Astrocyte of the spinal cord (primary cell): ENCODE results near the gene MFAP2.

Source experiments
- DNase-seq: peaks from one replicate; pipeline ENCODE4 v3.0.0; 2011; ENCODE audit warnings: low read depth, low spot score
- H3K4me3 ChIP-seq: 2 replicates; pipeline ENCODE4 v1.5.1; 2011; ENCODE audit warnings: low read depth, mild to moderate bottlenecking, low read length, moderate library complexity
- in situ Hi-C: cut with HindIII; loops from 2 replicates; pipeline ENCODE4 v1.10.0; 2017; ENCODE audit warnings: low sequenced_read_pairs
- TF ChIP-seq, protein P1 (sequence below): IDR thresholded peaks from 2 replicates; pipeline ENCODE4 v1.5.1; 2012; ENCODE audit warnings: low read depth, mild to moderate bottlenecking, low read length, inconsistent platforms

MFAP2 gene

GRCh38 chr1:16973215-16973614 lies 7.2 kb downstream of the MFAP2 start:
- H3K4me3 ChIP-seq, result no peak overlapping the region
- in situ Hi-C loops, result no loop called here
- TF ChIP-seq, protein P1, sequence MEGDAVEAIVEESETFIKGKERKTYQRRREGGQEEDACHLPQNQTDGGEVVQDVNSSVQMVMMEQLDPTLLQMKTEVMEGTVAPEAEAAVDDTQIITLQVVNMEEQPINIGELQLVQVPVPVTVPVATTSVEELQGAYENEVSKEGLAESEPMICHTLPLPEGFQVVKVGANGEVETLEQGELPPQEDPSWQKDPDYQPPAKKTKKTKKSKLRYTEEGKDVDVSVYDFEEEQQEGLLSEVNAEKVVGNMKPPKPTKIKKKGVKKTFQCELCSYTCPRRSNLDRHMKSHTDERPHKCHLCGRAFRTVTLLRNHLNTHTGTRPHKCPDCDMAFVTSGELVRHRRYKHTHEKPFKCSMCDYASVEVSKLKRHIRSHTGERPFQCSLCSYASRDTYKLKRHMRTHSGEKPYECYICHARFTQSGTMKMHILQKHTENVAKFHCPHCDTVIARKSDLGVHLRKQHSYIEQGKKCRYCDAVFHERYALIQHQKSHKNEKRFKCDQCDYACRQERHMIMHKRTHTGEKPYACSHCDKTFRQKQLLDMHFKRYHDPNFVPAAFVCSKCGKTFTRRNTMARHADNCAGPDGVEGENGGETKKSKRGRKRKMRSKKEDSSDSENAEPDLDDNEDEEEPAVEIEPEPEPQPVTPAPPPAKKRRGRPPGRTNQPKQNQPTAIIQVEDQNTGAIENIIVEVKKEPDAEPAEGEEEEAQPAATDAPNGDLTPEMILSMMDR, result no peak
- DNase-seq, result no peak

DNA sequence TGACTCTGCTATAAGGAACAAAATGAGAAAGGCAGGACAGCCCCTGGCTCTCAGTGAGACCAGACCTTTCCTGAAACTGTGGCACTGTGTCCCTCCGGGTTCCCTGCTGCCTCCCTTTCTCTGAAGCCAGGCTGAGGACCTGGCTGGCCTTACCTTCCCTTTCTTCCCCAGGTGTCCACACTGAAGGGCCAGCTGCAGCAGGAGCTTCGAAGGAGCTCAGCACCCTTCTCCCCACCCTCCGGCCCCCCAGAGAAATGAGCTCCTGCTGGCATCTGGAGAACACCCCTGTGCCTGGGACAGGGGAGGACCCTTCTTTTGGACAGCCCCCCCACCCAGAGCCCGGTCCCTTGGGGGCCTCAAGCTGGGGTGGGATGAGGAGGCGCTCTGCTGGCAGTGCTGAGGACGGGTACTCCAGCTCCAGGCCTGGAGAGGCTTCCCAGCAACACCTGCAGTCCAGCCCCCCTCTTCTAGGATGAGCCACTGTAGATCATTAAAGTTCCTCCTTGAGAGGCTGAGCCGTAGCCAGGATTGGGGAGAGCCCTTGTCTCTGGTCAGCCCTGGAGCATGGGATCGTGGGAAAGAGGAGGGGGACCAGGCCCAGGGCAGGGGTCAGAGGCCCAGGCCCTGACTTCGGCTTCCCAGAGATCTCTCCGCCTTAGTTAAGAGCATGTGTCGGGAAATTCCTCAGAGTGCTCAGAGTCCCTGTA lies 8.1 kb downstream of the MFAP2 start:
- TF ChIP-seq, protein P1, result no peak
- in situ Hi-C loops, result no loop called here
- no peak overlapping the region for H3K4me3 ChIP-seq

GRCh38 chr1:16971341-16972188 lies 8.9 kb downstream of the MFAP2 start:
- in situ Hi-C loops, result no loop called here
- peak; percentile 64 for DNase-seq
- no peak overlapping the region for H3K4me3 ChIP-seq
- TF ChIP-seq, protein P1, result no peak

More for the DNA sequence above, 8.1 kb downstream of the MFAP2 start:
- DNase-seq, result no peak

GRCh38 chr1:16970132-16970910 lies 10.1 kb downstream of the MFAP2 start:
- no peak overlapping the region for H3K4me3 ChIP-seq
- in situ Hi-C loops, result no loop called here
- no peak for DNase-seq
- TF ChIP-seq, protein P1, result no peak

GRCh38 chr1:16969651-16970050 lies 10.8 kb downstream of the MFAP2 start:
- H3K4me3 ChIP-seq, result no peak overlapping the region
- DNase-seq, result no peak
- in situ Hi-C loops, result no loop called here
- TF ChIP-seq, protein P1, result no peak

GRCh38 chr1:16969057-16969611 lies 11.3 kb downstream of the MFAP2 start:
- H3K4me3 ChIP-seq, result no peak overlapping the region
- TF ChIP-seq, protein P1, result no peak
- no peak for DNase-seq
- in situ Hi-C loops, result no loop called here
